Vagina (tissue), 2 donors: Measurements from ENCODE around the gene FLNA. TPM values are rescaled to one million over a fixed set of nuclear protein-coding genes. Genes with fewer than 3 reads are reported as not detected.

Source experiments
- DNase-seq, 2 donors: peaks; one replicate each; pipeline ENCODE4 v3.0.0-alpha.2; 2017; ENCODE audit errors: extremely low spot score in 2 of 2
- H3K27ac ChIP-seq: fragments of 200-600 bp; sonication (generic); one replicate; pipeline ENCODE4 v1.5.1; 2019
- H3K27me3 ChIP-seq: fragments of 200-600 bp; sonication (generic); one replicate; pipeline ENCODE4 v1.5.1; 2019
- H3K36me3 ChIP-seq, 2 donors: fragments of 200-600 bp; sonication (generic); one replicate each; pipeline ENCODE4 v1.5.1; 2017 to 2019
- H3K4me1 ChIP-seq: fragments of 200-600 bp; sonication (generic); one replicate; pipeline ENCODE4 v1.5.1; 2019
- H3K4me3 ChIP-seq, 2 donors: fragments of 200-600 bp; sonication (generic); 1 replicate in 1 of 2; 2 replicates in 1 of 2; pipeline ENCODE4 v1.5.1; 2016 to 2019
- H3K9me3 ChIP-seq: fragments of 200-600 bp; sonication (generic); one replicate; pipeline ENCODE4 v1.5.1; 2019
- POLR2A ChIP-seq, 2 donors: fragments of 450-650 bp; IDR thresholded peaks; one replicate each; pipeline ENCODE4 v1.6.1; 2017; ENCODE audit warnings: antibody characterized with exemption in 2 of 2, mild to moderate bottlenecking in 2 of 2, moderate library complexity in 2 of 2
- POLR2AphosphoS5 ChIP-seq, 2 donors: sonication (generic); formaldehyde crosslinking; IDR thresholded peaks; one replicate each; pipeline ENCODE4 v1.9.0; 2017; ENCODE audit warnings: antibody characterized with exemption in 2 of 2, mild to moderate bottlenecking in 2 of 2, low read depth in 1 of 2; ENCODE audit not compliant: insufficient read depth in 1 of 2
- intact Hi-C: fragments of 100-400 bp; cut with DNase I; formaldehyde crosslinking; loops from one replicate; pipeline ENCODE4 v1.15.1; 2023
- total RNA-seq: library from RNA; depleted of rRNA; stranded (reverse); fragments of >200 nt; gene quantifications from one replicate; pipeline ENCODE4 v1.2.3, GENCODE V29; 2016
- TF ChIP-seq, protein P1 (sequence below), 3 experiments: fragments of 450-650 bp in 2 of 3; fragments of 200-600 bp in 1 of 3; sonication (generic) in 1 of 3; IDR thresholded peaks; one replicate each; pipeline ENCODE4 v1.5.1; 2017 to 2019; ENCODE audit warnings: antibody characterized with exemption in 3 of 3, mild to moderate bottlenecking in 2 of 3, moderate library complexity in 2 of 3

The FLNA gene
- total RNA-seq, 1 donor from 2014 or later = 1,247 TPM

DNA sequence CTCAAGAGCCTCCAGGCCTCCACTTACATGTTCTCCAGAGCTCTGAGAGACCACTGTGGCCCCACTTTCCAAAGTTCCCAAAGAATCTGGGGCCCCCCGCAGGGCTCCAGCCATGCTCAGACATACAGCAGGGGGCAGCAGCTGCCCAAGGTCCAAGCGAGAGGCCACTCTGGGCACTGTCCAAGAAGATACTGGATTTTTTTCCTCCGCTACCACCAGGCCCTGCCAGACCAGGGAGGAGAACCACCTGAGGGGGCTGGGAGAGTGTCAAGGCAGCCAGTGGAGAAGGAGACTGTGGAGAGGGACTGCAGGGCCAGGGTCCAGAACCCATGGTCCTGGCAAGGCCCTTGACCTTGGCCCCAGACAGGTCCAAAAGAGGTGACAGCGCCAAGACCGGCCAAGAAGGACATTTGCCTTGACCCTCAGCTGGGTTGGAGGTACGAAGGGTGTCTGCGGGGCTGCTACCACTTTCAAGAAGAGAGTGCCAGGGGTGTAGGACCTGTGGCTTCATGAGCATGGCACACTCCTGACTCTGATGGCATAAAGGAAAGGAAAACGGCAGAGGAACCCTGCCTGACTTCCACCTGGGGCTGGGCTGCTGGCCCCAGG is 10.0 kb upstream of the FLNA start:
- DNase-seq = no peak
- intact Hi-C loops = no loop called here
- no peak overlapping the region for H3K4me3 ChIP-seq
- peaks cover 8% of the 10 kb centered on the region for H3K4me1 ChIP-seq
- no peaks in the 10 kb centered on the region for H3K9me3 ChIP-seq
- H3K27ac ChIP-seq = no peak overlapping the region
- no peaks in the 10 kb centered on the region for H3K27me3 ChIP-seq
- TF ChIP-seq, protein P1, sequence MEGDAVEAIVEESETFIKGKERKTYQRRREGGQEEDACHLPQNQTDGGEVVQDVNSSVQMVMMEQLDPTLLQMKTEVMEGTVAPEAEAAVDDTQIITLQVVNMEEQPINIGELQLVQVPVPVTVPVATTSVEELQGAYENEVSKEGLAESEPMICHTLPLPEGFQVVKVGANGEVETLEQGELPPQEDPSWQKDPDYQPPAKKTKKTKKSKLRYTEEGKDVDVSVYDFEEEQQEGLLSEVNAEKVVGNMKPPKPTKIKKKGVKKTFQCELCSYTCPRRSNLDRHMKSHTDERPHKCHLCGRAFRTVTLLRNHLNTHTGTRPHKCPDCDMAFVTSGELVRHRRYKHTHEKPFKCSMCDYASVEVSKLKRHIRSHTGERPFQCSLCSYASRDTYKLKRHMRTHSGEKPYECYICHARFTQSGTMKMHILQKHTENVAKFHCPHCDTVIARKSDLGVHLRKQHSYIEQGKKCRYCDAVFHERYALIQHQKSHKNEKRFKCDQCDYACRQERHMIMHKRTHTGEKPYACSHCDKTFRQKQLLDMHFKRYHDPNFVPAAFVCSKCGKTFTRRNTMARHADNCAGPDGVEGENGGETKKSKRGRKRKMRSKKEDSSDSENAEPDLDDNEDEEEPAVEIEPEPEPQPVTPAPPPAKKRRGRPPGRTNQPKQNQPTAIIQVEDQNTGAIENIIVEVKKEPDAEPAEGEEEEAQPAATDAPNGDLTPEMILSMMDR (IDR thresholded peaks at IDR 0.05) = no peak
- TF ChIP-seq POLR2AphosphoS5 (IDR thresholded peaks at IDR 0.05; ENCODE audit: insufficient read depth in 1 of 2, low read depth in 1 of 2) = no peak
- no peak for TF ChIP-seq POLR2A (IDR thresholded peaks at IDR 0.05)
- no peaks in the 10 kb centered on the region for H3K36me3 ChIP-seq

DNA sequence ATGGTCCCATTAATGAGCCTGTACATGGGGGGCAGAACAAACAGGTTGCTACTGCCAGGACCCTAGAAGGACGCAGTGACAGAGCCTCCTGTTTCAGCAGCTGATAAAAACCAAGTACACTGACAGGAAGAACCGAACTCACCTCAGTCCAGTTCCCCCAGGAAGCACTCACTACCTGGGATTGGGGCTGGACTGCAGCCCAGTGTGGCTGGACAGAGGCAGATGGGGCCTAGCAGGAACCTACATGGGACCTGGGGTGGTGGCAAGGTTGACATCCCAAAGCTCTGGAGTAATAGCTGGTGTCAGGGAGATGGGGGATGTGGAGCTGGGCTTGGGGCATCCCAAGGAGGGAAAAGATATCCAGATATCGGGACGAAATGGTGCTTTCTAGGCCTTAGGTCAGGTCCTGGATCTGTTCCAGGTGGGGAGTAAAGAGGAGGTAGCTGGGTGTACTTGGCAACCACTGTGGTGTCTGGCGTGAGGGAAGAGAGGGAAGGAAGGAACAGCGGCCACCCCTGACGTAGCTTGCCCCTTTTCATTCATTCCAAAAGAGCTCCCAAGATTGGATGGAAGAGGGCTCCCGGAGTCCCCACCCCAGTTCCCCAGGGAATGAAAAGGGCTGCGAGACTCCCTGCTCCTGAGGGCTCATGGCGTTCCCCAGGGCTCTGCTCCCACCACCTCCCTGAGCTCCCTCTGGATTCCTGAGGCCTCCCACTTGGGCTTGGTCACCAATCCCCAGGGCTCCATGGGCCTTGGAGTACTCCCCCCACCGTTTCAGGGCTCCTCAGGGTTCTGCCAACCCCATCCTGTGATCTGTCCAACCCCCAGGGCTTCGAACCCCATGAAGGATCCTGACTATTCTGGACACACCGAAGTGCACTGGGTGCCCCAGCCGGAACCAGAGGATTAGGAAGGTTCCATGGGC is 9.2 kb upstream of the FLNA start:
- Histone ChIP-seq H3K36me3 (no peaks in the 10 kb centered on the region), H3K4me3 (no peak overlapping the region), H3K27ac (no peak overlapping the region), H3K4me1 (peaks cover 8% of the 10 kb centered on the region), H3K9me3 (no peaks in the 10 kb centered on the region), H3K27me3 (no peaks in the 10 kb centered on the region)
- intact Hi-C loops = no loop called here
- TF ChIP-seq POLR2A (IDR thresholded peaks at IDR 0.05) (no peak), POLR2AphosphoS5 (IDR thresholded peaks at IDR 0.05; ENCODE audit: insufficient read depth in 1 of 2, low read depth in 1 of 2) (no peak)
- TF ChIP-seq, protein P1 (IDR thresholded peaks at IDR 0.05) = no peak
- DNase-seq = no peak

DNA sequence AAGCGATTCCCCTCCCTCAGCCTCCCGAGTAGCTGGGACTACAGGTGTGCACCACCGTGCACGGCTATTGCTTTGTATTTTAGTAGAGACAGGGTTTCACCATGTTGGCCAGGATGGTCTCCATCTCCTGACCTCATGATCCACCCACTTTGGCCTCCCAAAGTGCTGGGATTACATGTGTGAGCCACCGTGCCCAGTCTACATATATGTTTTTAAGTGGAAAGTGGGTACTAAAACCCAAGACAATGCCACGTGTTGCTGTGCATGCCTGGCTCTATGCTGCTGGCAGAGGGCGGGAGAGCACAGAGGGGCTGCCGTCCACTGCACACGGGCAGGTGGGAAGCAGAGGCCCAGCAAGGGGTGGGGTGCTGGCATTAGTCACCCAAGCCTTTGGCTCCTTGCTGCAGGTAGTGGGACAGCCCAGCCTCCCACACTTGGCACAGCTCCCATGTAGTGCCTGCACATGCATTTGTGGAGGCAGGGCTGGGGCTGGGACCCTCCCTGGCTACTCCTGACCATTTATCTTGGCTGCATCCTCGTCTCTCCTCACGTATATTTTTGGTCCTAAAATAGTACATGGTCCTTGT is 8.1 kb upstream of the FLNA start:
- Histone ChIP-seq H3K27ac (no peak overlapping the region), H3K4me1 (peaks cover 14% of the 10 kb centered on the region), H3K9me3 (no peaks in the 10 kb centered on the region), H3K4me3 (no peak overlapping the region), H3K27me3 (no peaks in the 10 kb centered on the region), H3K36me3 (no peaks in the 10 kb centered on the region)
- intact Hi-C loops = no loop called here
- no peak for DNase-seq
- TF ChIP-seq, protein P1 (IDR thresholded peaks at IDR 0.05) = no peak
- no peak for TF ChIP-seq POLR2A (IDR thresholded peaks at IDR 0.05)
- TF ChIP-seq POLR2AphosphoS5 (IDR thresholded peaks at IDR 0.05; ENCODE audit: insufficient read depth in 1 of 2, low read depth in 1 of 2) = no peak

DNA sequence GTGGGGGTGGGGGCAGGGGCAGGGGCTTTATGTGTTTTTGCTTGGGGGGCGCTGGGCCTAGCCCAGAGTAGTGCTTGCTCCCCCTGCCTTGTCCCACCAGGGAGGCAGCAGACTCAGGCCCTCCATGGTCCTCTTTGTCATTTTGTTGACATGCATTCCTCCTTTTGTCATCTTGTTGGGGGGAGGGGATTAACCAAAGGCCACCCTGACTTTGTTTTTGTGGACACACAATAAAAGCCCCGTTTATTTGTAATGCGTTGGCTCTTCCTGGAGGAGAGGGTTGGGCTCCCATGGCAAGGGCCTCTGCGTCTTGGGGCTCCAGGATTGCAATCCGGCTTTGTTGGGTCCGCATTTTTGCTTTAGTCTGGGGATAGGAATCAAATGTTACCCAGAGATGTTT is 6.8 kb upstream of the FLNA start:
- no peaks in the 10 kb centered on the region for H3K27me3 ChIP-seq
- no peaks in the 10 kb centered on the region for H3K9me3 ChIP-seq
- no peaks in the 10 kb centered on the region for H3K36me3 ChIP-seq
- no peak overlapping the region for H3K27ac ChIP-seq
- TF ChIP-seq, protein P1 (IDR thresholded peaks at IDR 0.05) = no peak
- no peak for TF ChIP-seq POLR2A (IDR thresholded peaks at IDR 0.05)
- TF ChIP-seq POLR2AphosphoS5 (IDR thresholded peaks at IDR 0.05; ENCODE audit: insufficient read depth in 1 of 2, low read depth in 1 of 2) = no peak
- DNase-seq = no peak
- H3K4me1 ChIP-seq = peaks cover 20% of the 10 kb centered on the region
- H3K4me3 ChIP-seq = no peak overlapping the region
- intact Hi-C loops = no loop called here
